HCT116 (cell line): ENCODE data around the gene MID1IP1.

Experiments
- CEBPB ChIP-seq: IDR thresholded peaks from 2 replicates; pipeline ENCODE4 v1.6.1; 2012; ENCODE audit warnings: low read depth
- CTCF ChIP-seq, 3 experiments: fragments of 200-600 bp in 1 of 3; sonication (generic) in 1 of 3; IDR thresholded peaks in 2 of 3; conservative IDR thresholded peaks in 1 of 3; 2 replicates each; pipeline ENCODE4 v1.5.1; 2012 to 2017; ENCODE audit warnings: low read depth in 2 of 3, low read length in 2 of 3, antibody characterized with exemption in 1 of 3, borderline replicate concordance in 1 of 3, control low read depth in 1 of 3, mild to moderate bottlenecking in 1 of 3, mixed read lengths in 1 of 3, mixed run types in 1 of 3, moderate library complexity in 1 of 3; ENCODE audit not compliant: insufficient read depth in 1 of 3
- EGR1 ChIP-seq: IDR thresholded peaks from 2 replicates; pipeline ENCODE4 v1.6.1; 2012; ENCODE audit warnings: low read depth
- EZH2 ChIP-seq: fragments of 200-600 bp; sonication (generic); IDR thresholded peaks from 2 replicates; pipeline ENCODE4 v1.6.1; 2017; ENCODE audit warnings: antibody characterized with exemption, mixed run types
- EZH2phosphoT487 ChIP-seq: fragments of 200-600 bp; IDR thresholded peaks from 2 replicates; pipeline ENCODE4 v1.6.1; 2018; ENCODE audit warnings: antibody characterized with exemption, borderline replicate concordance
- JUND ChIP-seq: IDR thresholded peaks from 2 replicates; pipeline ENCODE4 v1.6.1; 2012
- POLR2A ChIP-seq: IDR thresholded peaks from 2 replicates; pipeline ENCODE4 v1.7.0; 2011; ENCODE audit warnings: borderline replicate concordance; ENCODE audit not compliant: insufficient read depth, insufficient read length; ENCODE audit errors: extremely low read depth
- POLR2AphosphoS5 ChIP-seq: IDR thresholded peaks from 2 replicates; pipeline ENCODE4 v1.6.1; 2011; ENCODE audit warnings: mild to moderate bottlenecking, low read depth, low read length, moderate library complexity
- YY1 ChIP-seq: IDR thresholded peaks from 2 replicates; pipeline ENCODE4 v1.6.1; 2011; ENCODE audit warnings: low read length, low read depth, moderate library complexity, mild to moderate bottlenecking; ENCODE audit not compliant: insufficient replicate concordance; ENCODE audit errors: extremely low read depth
- ZNF274 ChIP-seq: fragments of 200-500 bp; sonication (Bioruptor generic); IDR thresholded peaks from 2 replicates; pipeline ENCODE4 v1.6.1; 2014; ENCODE audit warnings: mild to moderate bottlenecking, low read depth, low read length, inconsistent platforms

- TF ChIP-seq POLR2AphosphoS5, result no peak
- TF ChIP-seq EZH2phosphoT487, result no peak
- no peak for TF ChIP-seq JUND
- no peak for TF ChIP-seq ZNF274
- TF ChIP-seq CTCF (IDR thresholded peaks at IDR 0.05 in 2 of 3, conservative IDR thresholded peaks at IDR 0.05 in 1 of 3; ENCODE audit: borderline replicate concordance in 1 of 3, insufficient read depth in 1 of 3, low read depth in 2 of 3, low read length in 2 of 3), result no peak
- no peak for TF ChIP-seq POLR2A
- no peak for TF ChIP-seq YY1
- no peak for TF ChIP-seq EGR1
- no peak for TF ChIP-seq CEBPB
- TF ChIP-seq EZH2, result no peak
These were observed 14.9 kb downstream of the MID1IP1 start for GRCh38 chrX:38816155-38816554.
